A673 (cell line): ENCODE data around the gene IFT57. TPM values are rescaled to one million over a fixed set of nuclear protein-coding genes. Genes with fewer than 3 reads are reported as not detected.
"Not testable (repeated sequence)": the region's sequence is repeated elsewhere in the genome, so short reads cannot be mapped to it uniquely, and the experiment has no call there.

ENCODE experiments used
- BruUV-seq: library from RNA; stranded (reverse); fragments of 400-500 nt; replicated peaks from 2 replicates; lab custom pipeline; 2021; lab: Mats Ljungman, UMichigan
- CTCF ChIA-PET: fragments of 300-600 bp; sonication (Branson Sonifier 250); formaldehyde crosslinking; loops from one replicate; lab custom pipeline; 2022; ENCODE audit warnings: antibody characterized with exemption; lab: Charles Lee
- POLR2A ChIA-PET: fragments of 300-600 bp; sonication (Branson Sonifier 250); formaldehyde crosslinking; loops from one replicate; lab custom pipeline; 2022; ENCODE audit warnings: antibody characterized with exemption; ENCODE audit not compliant: low non-redundant PET; lab: Charles Lee
- DNase-seq: peaks from one replicate; pipeline ENCODE4 v3.0.0-alpha.2; 2015; ENCODE audit warnings: low spot score
- H3K27ac ChIP-seq: fragments of 200-600 bp; sonication (generic); 2 replicates; pipeline ENCODE4 v1.5.1; 2016; ENCODE audit warnings: mixed run types, low read depth, mild to moderate bottlenecking, mixed read lengths, antibody characterized with exemption, low read length; ENCODE audit not compliant: poor library complexity, severe bottlenecking
- H3K27me3 ChIP-seq: fragments of 200-600 bp; sonication (generic); replicated peaks from 2 replicates; pipeline ENCODE4 v1.6.1; 2017; ENCODE audit warnings: mixed run types, low read depth, mild to moderate bottlenecking, mixed read lengths, antibody characterized with exemption, low read length; ENCODE audit not compliant: insufficient read depth, poor library complexity
- H3K36me3 ChIP-seq: fragments of 200-600 bp; sonication (generic); 2 replicates; pipeline ENCODE4 v1.6.1; 2016; ENCODE audit warnings: mixed run types, mild to moderate bottlenecking, mixed read lengths, antibody characterized with exemption, low read length; ENCODE audit not compliant: insufficient read depth, poor library complexity, severe bottlenecking
- H3K4me1 ChIP-seq: fragments of 200-600 bp; sonication (generic); 2 replicates; pipeline ENCODE4 v1.6.1; 2017; ENCODE audit warnings: mixed run types, mild to moderate bottlenecking, mixed read lengths, antibody characterized with exemption, low read length; ENCODE audit not compliant: insufficient read depth, poor library complexity, severe bottlenecking
- H3K4me3 ChIP-seq: fragments of 200-600 bp; sonication (generic); 2 replicates; pipeline ENCODE4 v1.5.1; 2016; ENCODE audit warnings: low read depth, mixed run types, mild to moderate bottlenecking, mixed read lengths, low read length; ENCODE audit not compliant: poor library complexity, severe bottlenecking
- H3K9me3 ChIP-seq: fragments of 200-600 bp; sonication (generic); 2 replicates; pipeline ENCODE4 v1.6.1; 2016; ENCODE audit warnings: mixed run types, low read depth, mild to moderate bottlenecking, mixed read lengths, antibody characterized with exemption, low read length; ENCODE audit not compliant: poor library complexity, severe bottlenecking
- EZH2 ChIP-seq: fragments of 200-600 bp; sonication (generic); IDR thresholded peaks from 2 replicates; pipeline ENCODE4 v1.6.1; 2017; ENCODE audit warnings: borderline replicate concordance, low read depth, mild to moderate bottlenecking, mixed read lengths, antibody characterized with exemption, low read length; ENCODE audit not compliant: poor library complexity, severe bottlenecking
- intact Hi-C: fragments of 100-400 bp; cut with micrococcal nuclease; formaldehyde crosslinking; loops from one replicate; pipeline ENCODE4 v1.10.0; 2022; ENCODE audit not compliant: unreplicated experiment
- total RNA-seq: library from RNA; stranded (reverse); gene quantifications from 2 replicates; pipeline ENCODE4 v1.2.3, GENCODE V29; 2021
- TF ChIP-seq, protein P1 (sequence below): fragments of 300-800, 200-600 bp; sonication (generic); conservative IDR thresholded peaks from 2 replicates; pipeline ENCODE4 v1.5.1; 2017; ENCODE audit warnings: low read depth, mild to moderate bottlenecking, antibody characterized with exemption, low read length, moderate library complexity, mixed read lengths

Gene IFT57
- total RNA-seq, 1 experiment from 2014 or later = 40.9 TPM

DNA sequence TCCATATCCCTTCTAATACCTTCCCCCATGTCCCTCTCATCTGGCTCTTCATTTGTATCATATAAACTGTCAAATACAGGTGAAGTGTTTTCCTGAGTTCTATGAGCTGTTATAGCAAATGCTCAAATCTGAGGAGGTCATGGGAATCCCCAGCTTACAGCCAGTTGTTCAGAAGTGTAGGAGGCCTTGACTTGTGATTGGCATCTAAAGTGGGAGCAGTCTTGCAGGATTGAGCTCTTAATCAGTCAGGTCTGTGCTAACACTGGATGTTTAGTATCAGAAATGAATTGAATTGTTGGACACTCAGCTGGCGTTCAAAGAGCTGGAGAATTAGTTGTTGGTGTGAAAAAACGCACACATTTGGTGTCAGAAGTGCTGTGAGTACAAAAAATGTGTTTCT lies 65.0 kb downstream of the IFT57 start:
- CTCF ChIA-PET = interaction anchor here (0.7 kb wide), 1 partner anchor 269 kb away, joined by 3 read pairs; no protein-coding TSS in a partner anchor

DNA sequence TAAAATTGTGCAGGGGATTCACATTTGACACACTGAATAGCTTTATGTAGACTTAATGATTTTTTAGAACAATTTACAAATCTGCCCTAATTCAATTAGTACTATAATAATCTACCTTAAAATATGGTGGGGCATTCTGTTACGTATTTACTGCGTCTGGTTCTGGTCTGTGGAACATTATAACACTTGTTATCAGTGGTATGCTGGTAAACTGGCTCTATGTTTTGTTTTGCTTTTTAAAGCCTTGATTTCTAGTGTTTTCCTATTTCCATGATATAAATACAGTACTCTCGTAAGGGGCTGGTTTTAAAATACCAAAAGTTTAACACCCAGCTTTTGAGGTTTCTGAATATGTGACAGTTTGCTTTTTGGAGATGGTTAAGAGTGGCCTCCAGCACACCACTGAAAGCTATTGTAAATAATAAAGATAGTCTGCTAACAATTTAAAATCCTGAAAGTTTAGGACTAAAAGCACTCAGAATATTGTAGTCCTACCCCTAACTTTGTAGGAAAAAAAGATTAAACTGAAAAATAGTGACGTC lies 65.8 kb downstream of the IFT57 start:
- Histone ChIP-seq H3K36me3 (no peaks in the 10 kb centered on the region), H3K9me3 (no peaks in the 10 kb centered on the region), H3K27me3 (no peaks in the 10 kb centered on the region), H3K27ac (no peak overlapping the region), H3K4me1 (no peaks in the 10 kb centered on the region), H3K4me3 (no peak overlapping the region)
- BruUV-seq = no TSS peak
- TF ChIP-seq, protein P1, sequence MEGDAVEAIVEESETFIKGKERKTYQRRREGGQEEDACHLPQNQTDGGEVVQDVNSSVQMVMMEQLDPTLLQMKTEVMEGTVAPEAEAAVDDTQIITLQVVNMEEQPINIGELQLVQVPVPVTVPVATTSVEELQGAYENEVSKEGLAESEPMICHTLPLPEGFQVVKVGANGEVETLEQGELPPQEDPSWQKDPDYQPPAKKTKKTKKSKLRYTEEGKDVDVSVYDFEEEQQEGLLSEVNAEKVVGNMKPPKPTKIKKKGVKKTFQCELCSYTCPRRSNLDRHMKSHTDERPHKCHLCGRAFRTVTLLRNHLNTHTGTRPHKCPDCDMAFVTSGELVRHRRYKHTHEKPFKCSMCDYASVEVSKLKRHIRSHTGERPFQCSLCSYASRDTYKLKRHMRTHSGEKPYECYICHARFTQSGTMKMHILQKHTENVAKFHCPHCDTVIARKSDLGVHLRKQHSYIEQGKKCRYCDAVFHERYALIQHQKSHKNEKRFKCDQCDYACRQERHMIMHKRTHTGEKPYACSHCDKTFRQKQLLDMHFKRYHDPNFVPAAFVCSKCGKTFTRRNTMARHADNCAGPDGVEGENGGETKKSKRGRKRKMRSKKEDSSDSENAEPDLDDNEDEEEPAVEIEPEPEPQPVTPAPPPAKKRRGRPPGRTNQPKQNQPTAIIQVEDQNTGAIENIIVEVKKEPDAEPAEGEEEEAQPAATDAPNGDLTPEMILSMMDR = no peak
- TF ChIP-seq EZH2 = no peak
- DNase-seq = no peak
- POLR2A ChIA-PET = no interaction called here
- intact Hi-C loops = loop anchor here (10.0 kb wide), 1 partner anchor 398 kb away; no protein-coding TSS in a partner anchor
- CTCF ChIA-PET = no interaction called here

More for the DNA sequence above, 65.0 kb downstream of the IFT57 start:
- Histone ChIP-seq H3K27me3 (no peaks in the 10 kb centered on the region), H3K36me3 (no peaks in the 10 kb centered on the region), H3K9me3 (no peaks in the 10 kb centered on the region), H3K4me1 (no peaks in the 10 kb centered on the region), H3K27ac (no peak overlapping the region), H3K4me3 (no peak overlapping the region)
- no peak for TF ChIP-seq EZH2
- TF ChIP-seq, protein P1 = no peak
- no peak for DNase-seq
- intact Hi-C loops = loop anchor here (10.0 kb wide), 1 partner anchor 398 kb away; no protein-coding TSS in a partner anchor
- BruUV-seq = no TSS peak
- POLR2A ChIA-PET = no interaction called here

DNA sequence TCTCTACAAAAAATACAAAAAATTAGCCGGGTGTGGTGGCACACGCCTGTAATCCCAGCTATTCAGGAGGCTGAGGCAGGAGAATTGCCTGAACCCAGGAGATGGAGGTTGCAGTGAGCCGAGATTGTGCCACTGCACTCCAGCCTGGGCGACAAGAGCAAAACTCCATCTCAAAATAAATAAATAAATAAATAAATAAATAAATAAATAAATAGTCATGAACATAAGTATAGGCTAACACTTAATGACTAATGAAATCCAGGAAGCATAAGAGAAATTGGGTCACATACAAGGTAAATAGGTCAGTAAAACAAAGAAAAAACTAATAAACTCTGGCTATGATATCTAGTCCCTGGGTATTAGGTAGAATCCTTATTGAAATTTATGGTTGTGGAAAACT lies 66.6 kb downstream of the IFT57 start:
- H3K4me1 ChIP-seq, CTCF ChIA-PET, DNase-seq, H3K4me3 ChIP-seq, H3K9me3 ChIP-seq, H3K36me3 ChIP-seq, H3K27ac ChIP-seq, POLR2A ChIA-PET, BruUV-seq, H3K27me3 ChIP-seq: not testable (repeated sequence)
- intact Hi-C loops = loop anchor here (10.0 kb wide), 1 partner anchor 399 kb away; no protein-coding TSS in a partner anchor
